Amniotic stem cell (primary cell): Measurements from ENCODE around the gene MEX3A.

Experiments used
- DNase-seq: peaks from one replicate; lab custom pipeline; 2025; lab: John Stamatoyannopoulos, UW

The MEX3A gene

DNA sequence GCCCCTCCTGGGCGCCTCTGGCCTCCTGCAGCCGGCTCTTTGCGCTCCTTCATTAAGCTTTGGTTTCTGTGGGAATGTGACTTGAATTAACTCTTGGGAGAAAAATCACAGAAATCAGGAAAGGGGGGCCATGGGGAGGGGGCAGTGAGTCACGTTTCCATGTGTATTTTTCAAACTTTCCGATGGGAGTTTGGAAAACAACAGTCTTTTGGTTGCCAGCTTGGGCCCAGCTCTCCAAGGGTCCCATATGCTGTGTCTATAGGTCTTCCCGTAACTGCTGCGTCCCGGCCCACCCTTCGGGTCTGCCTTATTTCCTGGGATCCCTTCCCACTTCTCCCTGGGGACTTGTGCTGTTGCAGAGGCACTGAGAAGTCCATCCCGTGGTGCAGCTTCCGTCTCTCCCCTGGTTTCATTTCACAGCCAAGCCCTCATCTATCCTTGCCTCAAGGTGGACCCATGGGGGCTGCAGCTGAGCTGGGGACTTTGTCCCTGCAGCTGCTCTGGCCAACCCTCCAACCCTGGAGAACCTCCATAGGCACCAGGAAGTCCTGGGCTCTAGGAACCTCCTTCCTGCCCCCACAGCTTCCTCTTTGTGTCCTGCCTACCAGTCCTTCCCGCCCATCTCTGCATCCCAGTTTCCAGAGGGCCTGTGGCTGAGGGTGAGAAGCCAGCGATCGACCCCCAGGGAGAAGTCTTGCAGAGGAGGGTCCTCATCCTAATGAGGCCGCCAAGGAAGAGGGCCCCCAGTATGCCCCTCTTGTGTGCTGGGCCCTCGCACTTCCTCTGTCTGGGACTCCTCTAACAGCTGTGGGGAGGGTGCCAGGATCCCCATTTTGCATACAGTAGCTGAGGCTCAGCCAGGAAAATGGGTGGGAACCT lies 20.6 kb upstream of the MEX3A start:
- no peak for DNase-seq

GRCh38 chr1:156101880-156102279 lies 19.6 kb upstream of the MEX3A start:
- DNase-seq, result no peak

DNA sequence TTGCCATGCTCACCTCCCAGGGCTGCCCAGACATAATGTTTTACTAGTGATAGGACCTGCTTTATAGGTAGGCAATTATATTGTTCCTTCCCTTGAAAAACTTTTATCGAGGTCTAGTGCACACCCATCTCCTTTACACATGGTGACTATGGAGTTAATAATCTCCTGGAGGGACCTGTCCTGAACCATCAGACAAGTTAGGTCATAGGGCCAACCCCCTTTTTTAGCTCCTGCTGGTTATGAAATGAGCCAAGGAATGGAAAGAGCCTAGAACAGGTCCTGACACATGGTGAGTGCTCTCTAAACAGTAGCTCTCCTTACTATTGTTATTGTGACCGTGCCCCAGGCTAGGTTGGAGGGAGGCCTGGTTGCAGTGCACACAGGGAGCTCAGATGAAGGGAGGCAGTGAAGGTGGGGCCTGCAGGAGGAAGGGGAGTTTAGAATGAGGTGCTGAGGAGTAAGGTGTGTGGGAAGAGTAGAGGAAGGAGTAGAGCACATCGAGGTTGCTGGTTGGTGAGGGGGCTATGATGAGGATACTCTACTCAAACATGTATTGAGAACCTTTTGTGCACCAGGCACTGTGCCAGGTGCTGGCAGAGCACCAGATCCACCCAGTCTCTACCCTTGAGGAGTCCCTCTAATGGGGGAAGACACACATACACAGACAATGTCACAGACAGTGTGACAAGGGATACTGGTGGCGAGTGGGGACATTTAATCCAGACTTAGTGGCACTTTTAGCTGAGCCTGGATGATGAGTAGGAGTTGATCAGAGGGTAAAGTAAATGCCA lies 18.1 kb upstream of the MEX3A start:
- no peak for DNase-seq

- no peak for DNase-seq
Observed at GRCh38 chr1:156099282-156099681, 17.0 kb upstream of the MEX3A start.

GRCh38 chr1:156098784-156099183 lies 16.5 kb upstream of the MEX3A start:
- DNase-seq, result no peak

- DNase-seq, result no peak
Observed at GRCh38 chr1:156097499-156098178, 15.4 kb upstream of the MEX3A start.

GRCh38 chr1:156096640-156097391 lies 14.6 kb upstream of the MEX3A start:
- DNase-seq, result peak; percentile 84

DNA sequence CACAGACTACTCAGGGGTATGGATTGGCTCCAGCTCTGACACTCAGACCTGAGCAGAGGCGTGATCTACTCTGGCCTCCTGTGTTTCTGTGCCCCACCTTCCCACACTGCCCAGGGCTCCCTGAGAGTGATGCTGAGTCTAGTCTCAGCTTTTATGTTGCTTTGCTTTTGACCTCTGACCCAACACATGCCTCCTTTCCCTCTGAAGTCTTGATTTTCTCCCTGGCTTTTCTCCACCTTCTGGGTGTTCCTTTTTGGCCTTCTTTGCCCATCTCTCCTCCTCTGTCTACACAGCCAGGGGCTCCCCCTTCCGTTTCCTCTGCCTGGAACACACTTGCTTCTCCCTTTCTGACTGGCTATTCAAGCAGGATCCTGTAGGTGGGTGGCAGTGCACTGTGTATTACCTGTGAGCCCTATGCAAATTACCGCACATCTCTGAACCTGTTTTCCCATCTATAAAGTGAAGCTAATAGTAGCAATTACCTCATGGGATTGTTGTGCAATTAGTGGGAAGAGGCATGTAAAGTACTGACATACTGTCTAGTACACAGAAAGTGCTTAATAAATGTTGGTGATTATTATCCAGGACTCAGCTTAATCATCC lies 13.7 kb upstream of the MEX3A start:
- DNase-seq, result no peak

GRCh38 chr1:156091610-156092009 lies 9.3 kb upstream of the MEX3A start:
- no peak for DNase-seq

GRCh38 chr1:156090840-156091188 lies 8.5 kb upstream of the MEX3A start:
- DNase-seq, result peak; percentile 65

DNA sequence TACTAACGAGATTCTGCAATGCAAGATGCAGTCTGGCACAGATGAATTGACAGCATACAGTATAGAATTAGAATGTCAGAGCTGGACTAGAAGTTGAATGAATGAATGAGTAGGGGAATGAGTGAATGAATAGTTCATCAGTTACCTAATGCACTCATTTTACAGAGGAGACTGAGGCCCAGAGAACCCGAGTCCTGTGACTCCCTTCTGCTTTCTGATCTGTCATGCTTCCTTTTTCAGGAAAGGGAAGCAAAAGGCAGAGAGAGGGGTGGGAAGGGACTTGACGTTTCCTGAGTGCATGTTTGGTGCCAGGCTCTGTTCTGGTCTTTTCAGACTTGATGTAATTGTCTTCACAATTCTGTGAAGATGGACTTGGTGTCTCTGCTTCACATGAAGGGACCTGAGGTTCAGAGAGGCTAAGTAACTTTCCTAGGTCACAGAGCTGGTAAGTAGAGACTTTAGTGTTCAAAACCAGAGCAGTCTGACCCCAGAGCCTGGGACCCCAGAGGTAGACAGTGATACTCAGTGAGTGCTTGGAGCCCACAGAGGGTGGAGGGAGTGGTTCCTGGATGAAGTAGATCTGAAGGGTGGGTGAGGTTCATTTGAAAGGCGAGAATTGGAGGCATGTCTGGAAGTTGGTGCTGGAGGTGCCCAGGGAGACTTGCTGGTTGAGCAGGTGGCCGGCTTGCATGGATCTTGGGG lies 8.0 kb upstream of the MEX3A start:
- no peak for DNase-seq

GRCh38 chr1:156089704-156090103 lies 7.4 kb upstream of the MEX3A start:
- DNase-seq, result no peak

GRCh38 chr1:156086256-156086662 lies 4.0 kb upstream of the MEX3A start:
- no peak for DNase-seq

DNA sequence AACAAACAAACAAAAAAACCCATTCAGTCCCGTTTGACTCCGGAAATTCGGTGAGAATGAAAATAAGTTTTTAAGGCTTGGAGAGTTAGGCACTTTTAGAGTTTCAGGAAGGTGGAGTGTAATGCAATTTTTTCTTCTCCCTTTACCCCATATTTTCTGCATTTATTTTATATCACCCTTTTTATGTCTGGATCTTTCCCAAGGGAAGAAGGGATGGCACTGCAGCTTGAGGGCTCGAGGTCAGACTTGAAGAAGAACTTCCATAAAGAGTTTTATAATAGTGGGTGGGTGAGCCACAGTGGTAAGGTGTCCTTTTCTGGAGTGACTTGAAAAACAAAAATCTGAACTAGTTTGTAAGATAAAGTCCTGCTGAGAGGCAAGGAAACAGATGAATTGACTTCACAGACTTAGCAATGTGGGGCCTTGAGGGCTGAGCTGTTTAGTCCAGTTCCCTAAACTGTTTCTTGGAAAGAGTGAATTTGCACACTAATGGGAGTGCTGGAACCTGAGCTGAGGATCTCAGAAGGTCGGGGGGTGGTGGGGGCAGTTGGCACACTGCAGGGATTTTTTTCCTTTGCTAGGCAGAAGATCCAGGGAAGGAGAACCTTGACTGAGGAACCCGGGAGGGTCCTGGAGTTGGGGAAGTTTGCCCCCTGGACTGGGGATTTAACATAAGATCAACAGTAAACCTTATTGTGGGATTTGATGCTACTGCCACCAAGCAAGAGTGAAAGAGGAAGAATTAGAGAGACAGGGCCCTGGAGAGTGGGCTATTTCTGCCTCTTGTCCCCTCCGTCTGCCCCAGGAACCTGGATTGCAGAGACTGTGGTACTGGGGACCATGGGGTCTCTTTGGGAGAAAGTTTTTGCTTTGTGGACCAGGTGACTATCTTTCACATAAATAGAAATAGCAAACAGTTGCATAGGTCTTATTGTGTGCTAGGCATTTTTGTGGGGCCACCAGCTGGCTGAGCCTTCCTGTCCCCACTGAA lies 1.8 kb upstream of the MEX3A start:
- DNase-seq, result no peak

GRCh38 chr1:156081917-156082308 lies 352 bp downstream of the MEX3A start:
- DNase-seq, result no peak

DNA sequence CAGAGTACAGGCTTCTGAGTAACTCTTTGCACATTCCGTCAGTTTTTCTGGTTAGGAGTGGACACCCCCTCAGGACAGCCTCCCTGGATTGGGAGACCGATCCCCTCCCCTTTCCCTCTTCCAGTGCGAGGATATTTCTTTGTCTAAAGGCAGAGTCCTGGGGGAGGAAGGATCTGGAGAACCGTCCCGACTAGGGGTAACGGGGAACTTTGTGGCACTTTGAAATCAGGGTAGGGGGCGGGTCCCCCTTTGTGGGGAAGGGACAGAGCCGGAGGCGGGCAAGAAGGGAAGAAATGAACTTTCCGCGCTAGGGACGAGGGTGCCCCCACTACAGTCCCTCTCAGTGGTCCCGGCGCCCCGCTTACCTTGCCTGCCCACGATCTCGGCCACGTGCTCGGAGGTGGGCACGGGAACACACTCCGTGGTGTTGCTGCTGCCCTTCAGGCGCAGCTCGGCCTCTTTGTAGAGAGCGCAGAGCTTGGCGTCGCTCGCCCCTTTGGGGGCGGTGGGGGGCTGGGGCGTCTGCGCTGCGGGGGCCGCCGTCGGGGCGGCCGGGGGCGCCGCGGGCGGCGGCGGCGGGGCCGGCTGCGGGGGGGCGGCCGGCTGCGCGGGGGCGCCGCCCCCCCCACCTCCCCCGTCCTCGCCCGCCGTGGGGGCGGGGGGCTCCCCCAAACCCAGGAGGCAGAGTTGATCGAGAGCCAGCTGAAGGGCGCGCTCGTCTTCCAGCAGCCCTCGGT lies 917 bp downstream of the MEX3A start:
- no peak for DNase-seq

- no peak for DNase-seq
Observed at GRCh38 chr1:156080863-156081179, 1.4 kb downstream of the MEX3A start.

- no peak for DNase-seq
Observed at GRCh38 chr1:156080241-156080862, 1.9 kb downstream of the MEX3A start.

GRCh38 chr1:156079762-156080161 lies 2.5 kb downstream of the MEX3A start:
- DNase-seq, result no peak
